ENCODE measurements around the gene CEP41.

The CEP41 gene

GRCh38 chr7:130413201-130413600, 27.6 kb downstream of the CEP41 start:
- Histone ChIP-seq H3K4me3 (ENCODE audit: low read length) (no peak overlapping the region), H3K9ac (ENCODE audit: low read depth, low read length) (no peak overlapping the region), H3K9me3 (ENCODE audit: insufficient read depth, low read depth, low read length) (no peaks in the 10 kb centered on the region), H3K4me1 (ENCODE audit: insufficient read depth, low read length) (peaks cover under 1% of the 10 kb centered on the region; the same call in 1 of the 2 replicates), H3K27ac (ENCODE audit: low read length) (no peak overlapping the region), H3K36me3 (ENCODE audit: insufficient read depth, low read depth, low read length) (no peaks in the 10 kb centered on the region), H3K27me3 (ENCODE audit: insufficient read depth, low read length) (no peaks in the 10 kb centered on the region)

- no peaks in the 10 kb centered on the region for H3K4me1 ChIP-seq (ENCODE audit: insufficient read depth, low read length)
- no peaks in the 10 kb centered on the region for H3K27me3 ChIP-seq (ENCODE audit: insufficient read depth, low read length)
- no peak overlapping the region for H3K9ac ChIP-seq (ENCODE audit: low read depth, low read length)
- no peak overlapping the region for H3K4me3 ChIP-seq (ENCODE audit: low read length)
- no peaks in the 10 kb centered on the region for H3K36me3 ChIP-seq (ENCODE audit: insufficient read depth, low read depth, low read length)
- H3K27ac ChIP-seq (ENCODE audit: low read length): no peak overlapping the region
- H3K9me3 ChIP-seq (ENCODE audit: insufficient read depth, low read depth, low read length): no peaks in the 10 kb centered on the region
Observed at GRCh38 chr7:130410868-130411541, 29.8 kb downstream of the CEP41 start.

GRCh38 chr7:130409712-130410072, 31.1 kb downstream of the CEP41 start:
- no peak overlapping the region for H3K9ac ChIP-seq (ENCODE audit: low read depth, low read length)
- no peaks in the 10 kb centered on the region for H3K36me3 ChIP-seq (ENCODE audit: insufficient read depth, low read depth, low read length)
- no peak overlapping the region for H3K27ac ChIP-seq (ENCODE audit: low read length)
- no peak overlapping the region for H3K4me3 ChIP-seq (ENCODE audit: low read length)
- no peaks in the 10 kb centered on the region for H3K27me3 ChIP-seq (ENCODE audit: insufficient read depth, low read length)
- H3K9me3 ChIP-seq (ENCODE audit: insufficient read depth, low read depth, low read length): no peaks in the 10 kb centered on the region
- no peaks in the 10 kb centered on the region for H3K4me1 ChIP-seq (ENCODE audit: insufficient read depth, low read length)

GRCh38 chr7:130409067-130409711, 31.6 kb downstream of the CEP41 start:
- Histone ChIP-seq H3K4me1 (ENCODE audit: insufficient read depth, low read length) (no peaks in the 10 kb centered on the region), H3K4me3 (ENCODE audit: low read length) (no peak overlapping the region), H3K36me3 (ENCODE audit: insufficient read depth, low read depth, low read length) (no peaks in the 10 kb centered on the region), H3K27ac (ENCODE audit: low read length) (no peak overlapping the region), H3K9ac (ENCODE audit: low read depth, low read length) (no peak overlapping the region), H3K27me3 (ENCODE audit: insufficient read depth, low read length) (no peaks in the 10 kb centered on the region), H3K9me3 (ENCODE audit: insufficient read depth, low read depth, low read length) (no peaks in the 10 kb centered on the region)

- H3K27me3 ChIP-seq (ENCODE audit: insufficient read depth, low read length): no peaks in the 10 kb centered on the region
- H3K9ac ChIP-seq (ENCODE audit: low read depth, low read length): no peak overlapping the region
- H3K4me3 ChIP-seq (ENCODE audit: low read length): no peak overlapping the region
- no peaks in the 10 kb centered on the region for H3K4me1 ChIP-seq (ENCODE audit: insufficient read depth, low read length)
- H3K27ac ChIP-seq (ENCODE audit: low read length): no peak overlapping the region
- no peaks in the 10 kb centered on the region for H3K36me3 ChIP-seq (ENCODE audit: insufficient read depth, low read depth, low read length)
- H3K9me3 ChIP-seq (ENCODE audit: insufficient read depth, low read depth, low read length): no peaks in the 10 kb centered on the region
Observed at GRCh38 chr7:130405003-130405402, 35.8 kb downstream of the CEP41 start.

GRCh38 chr7:130401578-130401977, 39.2 kb downstream of the CEP41 start:
- H3K4me1 ChIP-seq (ENCODE audit: insufficient read depth, low read length): peaks cover 7% of the 10 kb centered on the region; the same call in 1 of the 2 replicates
- no peaks in the 10 kb centered on the region for H3K27me3 ChIP-seq (ENCODE audit: insufficient read depth, low read length)
- H3K9me3 ChIP-seq (ENCODE audit: insufficient read depth, low read depth, low read length): no peaks in the 10 kb centered on the region
- H3K36me3 ChIP-seq (ENCODE audit: insufficient read depth, low read depth, low read length): no peaks in the 10 kb centered on the region
- no peak overlapping the region for H3K4me3 ChIP-seq (ENCODE audit: low read length)
- no peak overlapping the region for H3K27ac ChIP-seq (ENCODE audit: low read length)
- no peak overlapping the region for H3K9ac ChIP-seq (ENCODE audit: low read depth, low read length)

GRCh38 chr7:130401101-130401500, 39.7 kb downstream of the CEP41 start:
- H3K9ac ChIP-seq (ENCODE audit: low read depth, low read length): no peak overlapping the region
- no peaks in the 10 kb centered on the region for H3K36me3 ChIP-seq (ENCODE audit: insufficient read depth, low read depth, low read length)
- H3K27ac ChIP-seq (ENCODE audit: low read length): no peak overlapping the region
- H3K9me3 ChIP-seq (ENCODE audit: insufficient read depth, low read depth, low read length): no peaks in the 10 kb centered on the region
- no peaks in the 10 kb centered on the region for H3K27me3 ChIP-seq (ENCODE audit: insufficient read depth, low read length)
- peaks cover 7% of the 10 kb centered on the region; the same call in 1 of the 2 replicates for H3K4me1 ChIP-seq (ENCODE audit: insufficient read depth, low read length)
- H3K4me3 ChIP-seq (ENCODE audit: low read length): no peak overlapping the region

- H3K27ac ChIP-seq (ENCODE audit: low read length): no peak overlapping the region
- no peaks in the 10 kb centered on the region for H3K36me3 ChIP-seq (ENCODE audit: insufficient read depth, low read depth, low read length)
- H3K4me1 ChIP-seq (ENCODE audit: insufficient read depth, low read length): peaks cover 7% of the 10 kb centered on the region; the same call in 1 of the 2 replicates
- no peak overlapping the region for H3K4me3 ChIP-seq (ENCODE audit: low read length)
- no peaks in the 10 kb centered on the region for H3K9me3 ChIP-seq (ENCODE audit: insufficient read depth, low read depth, low read length)
- H3K9ac ChIP-seq (ENCODE audit: low read depth, low read length): no peak overlapping the region
- H3K27me3 ChIP-seq (ENCODE audit: insufficient read depth, low read length): no peaks in the 10 kb centered on the region
Observed at GRCh38 chr7:130400120-130400572, 40.7 kb downstream of the CEP41 start.

- H3K27ac ChIP-seq (ENCODE audit: low read length): no peak overlapping the region
- H3K9ac ChIP-seq (ENCODE audit: low read depth, low read length): no peak overlapping the region
- H3K4me1 ChIP-seq (ENCODE audit: insufficient read depth, low read length): peaks cover 11% of the 10 kb centered on the region; the same call in 1 of the 2 replicates
- no peak overlapping the region for H3K4me3 ChIP-seq (ENCODE audit: low read length)
- H3K9me3 ChIP-seq (ENCODE audit: insufficient read depth, low read depth, low read length): no peaks in the 10 kb centered on the region
- H3K27me3 ChIP-seq (ENCODE audit: insufficient read depth, low read length): no peaks in the 10 kb centered on the region
- H3K36me3 ChIP-seq (ENCODE audit: insufficient read depth, low read depth, low read length): no peaks in the 10 kb centered on the region
Observed at GRCh38 chr7:130398526-130399090, 42.2 kb downstream of the CEP41 start.

- no peaks in the 10 kb centered on the region for H3K36me3 ChIP-seq (ENCODE audit: insufficient read depth, low read depth, low read length)
- H3K27ac ChIP-seq (ENCODE audit: low read length): no peak overlapping the region
- H3K9ac ChIP-seq (ENCODE audit: low read depth, low read length): no peak overlapping the region
- no peaks in the 10 kb centered on the region for H3K9me3 ChIP-seq (ENCODE audit: insufficient read depth, low read depth, low read length)
- H3K4me3 ChIP-seq (ENCODE audit: low read length): no peak overlapping the region
- no peaks in the 10 kb centered on the region for H3K27me3 ChIP-seq (ENCODE audit: insufficient read depth, low read length)
- H3K4me1 ChIP-seq (ENCODE audit: insufficient read depth, low read length): peaks cover 11% of the 10 kb centered on the region; the same call in 1 of the 2 replicates
Observed at GRCh38 chr7:130397758-130398073, 43.1 kb downstream of the CEP41 start.

GRCh38 chr7:130397051-130397757, 43.6 kb downstream of the CEP41 start:
- no peak overlapping the region for H3K4me3 ChIP-seq (ENCODE audit: low read length)
- H3K27ac ChIP-seq (ENCODE audit: low read length): no peak overlapping the region
- H3K9ac ChIP-seq (ENCODE audit: low read depth, low read length): no peak overlapping the region
- peaks cover 11% of the 10 kb centered on the region; the same call in 1 of the 2 replicates for H3K4me1 ChIP-seq (ENCODE audit: insufficient read depth, low read length)
- no peaks in the 10 kb centered on the region for H3K36me3 ChIP-seq (ENCODE audit: insufficient read depth, low read depth, low read length)
- no peaks in the 10 kb centered on the region for H3K9me3 ChIP-seq (ENCODE audit: insufficient read depth, low read depth, low read length)
- H3K27me3 ChIP-seq (ENCODE audit: insufficient read depth, low read length): no peaks in the 10 kb centered on the region

Data from iPS-20b (cell line).